ENCODE data around the gene GRB2. TPM values are rescaled to one million over a fixed set of nuclear protein-coding genes. Genes with fewer than 3 reads are reported as not detected.
"Not testable (repeated sequence)": the region's sequence is repeated elsewhere in the genome, so short reads cannot be mapped to it uniquely, and the experiment has no call there.

GRB2 gene
- total RNA-seq, 1 experiment from 2014 or later, result 95.9 TPM

GRCh38 chr17:75356260-75356937, 49.1 kb downstream of the GRB2 start:
- no peak for DNase-seq (ENCODE audit: extremely low read depth, low read depth)

DNA sequence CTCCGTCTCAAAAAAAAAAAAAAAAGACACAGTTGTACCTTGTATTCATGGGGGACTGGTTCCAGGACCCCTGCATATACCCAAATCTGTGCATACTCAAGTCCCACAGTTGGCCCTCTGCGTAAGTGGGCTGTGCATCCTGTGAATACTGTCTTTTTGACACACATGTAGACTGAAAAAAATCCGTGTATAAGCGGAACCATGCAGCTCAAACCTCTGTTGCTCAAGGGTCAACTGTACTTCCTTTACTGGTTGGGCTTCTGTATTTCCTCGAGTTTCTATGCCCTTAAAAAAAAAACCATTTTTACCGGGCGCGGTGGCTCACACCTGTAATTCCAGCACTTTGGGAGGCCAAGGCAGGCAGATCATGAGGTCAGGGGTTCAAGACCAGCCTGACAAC, 52.3 kb downstream of the GRB2 start:
- DNase-seq (ENCODE audit: extremely low read depth, low read depth), result no peak

DNA sequence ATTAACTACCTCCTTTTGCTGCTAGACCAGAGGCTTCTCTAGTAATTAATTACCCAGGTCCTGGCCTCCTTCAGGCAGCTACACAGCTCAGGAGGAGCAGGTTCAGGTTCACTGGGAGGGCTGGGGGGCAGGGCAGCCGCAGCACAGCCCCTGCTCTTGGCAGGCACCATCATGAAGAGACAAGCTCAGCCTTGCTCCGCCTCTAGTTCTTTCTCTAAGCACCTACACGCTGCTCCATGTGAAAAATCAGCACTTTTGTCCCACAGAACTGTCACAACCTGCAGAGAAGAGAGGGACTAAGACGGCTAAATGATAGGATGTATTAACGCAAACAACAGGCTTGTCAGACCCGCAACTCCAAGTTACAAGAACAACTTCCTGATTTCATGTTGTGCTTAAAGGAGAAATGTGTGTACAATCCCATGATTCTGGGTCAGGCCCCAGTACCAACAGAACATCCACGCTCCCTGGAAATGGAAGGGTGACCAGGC, 53.4 kb downstream of the GRB2 start:
- no peak for DNase-seq (ENCODE audit: extremely low read depth, low read depth)

DNA sequence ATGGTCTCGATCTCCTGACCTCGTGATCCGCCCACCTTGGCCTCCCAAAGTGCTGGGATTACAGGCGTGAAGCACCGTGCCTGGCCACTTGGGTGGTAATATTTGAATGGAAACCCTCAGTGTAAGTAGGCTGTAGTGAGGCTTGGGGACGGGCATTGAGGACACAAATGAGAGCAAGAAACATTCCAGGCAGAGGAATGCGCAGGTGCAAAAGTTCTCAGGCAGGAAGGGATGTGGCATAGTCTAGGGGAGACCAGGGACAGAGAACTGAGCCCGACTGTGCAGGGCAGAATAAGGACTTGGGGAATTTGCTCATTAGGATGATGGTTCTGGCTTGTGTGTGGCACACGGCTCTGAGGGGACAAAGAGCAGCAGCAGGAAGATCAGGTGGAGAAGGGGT, 54.8 kb downstream of the GRB2 start:
- DNase-seq (ENCODE audit: extremely low read depth, low read depth), result no peak

DNA sequence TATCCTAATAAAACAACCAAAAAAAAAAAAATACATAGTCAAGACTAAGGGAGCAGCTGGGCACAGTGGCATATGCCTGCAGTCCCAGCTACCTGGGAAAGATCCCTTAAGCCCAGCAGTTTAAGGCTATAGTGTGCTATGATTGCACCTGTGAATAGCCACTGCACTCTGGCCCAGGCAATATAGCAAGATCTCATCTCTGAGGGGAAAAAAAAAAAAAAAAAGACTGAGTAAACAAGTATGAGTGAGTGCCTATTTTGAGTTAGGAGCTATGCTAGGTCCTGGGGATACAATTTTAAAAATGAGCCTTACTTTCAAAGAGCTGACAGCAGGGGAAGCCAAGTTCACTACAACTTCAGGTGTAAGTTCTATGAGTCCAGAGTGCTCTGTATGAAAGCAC, 55.4 kb downstream of the GRB2 start:
- no peak for DNase-seq (ENCODE audit: extremely low read depth, low read depth)

DNA sequence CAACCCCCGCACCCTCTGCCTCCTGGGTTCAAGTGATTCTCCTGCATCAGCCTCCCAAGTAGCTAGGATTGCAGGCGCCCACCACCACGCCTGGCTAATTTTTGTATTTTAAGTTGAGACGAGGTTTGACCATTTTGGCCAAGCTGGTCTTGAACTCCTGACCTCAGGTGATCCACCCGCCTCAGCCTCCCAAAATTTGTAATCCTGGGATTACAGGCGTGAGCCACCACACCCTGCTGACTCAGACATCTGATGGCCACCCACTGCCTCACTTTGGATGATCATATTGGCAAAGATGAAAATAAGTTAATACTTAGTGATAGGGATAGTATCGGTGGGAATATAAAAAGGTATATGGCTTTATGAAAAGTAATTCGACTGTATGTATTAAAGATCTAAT, 55.9 kb downstream of the GRB2 start:
- no peak for DNase-seq (ENCODE audit: extremely low read depth, low read depth)

DNA sequence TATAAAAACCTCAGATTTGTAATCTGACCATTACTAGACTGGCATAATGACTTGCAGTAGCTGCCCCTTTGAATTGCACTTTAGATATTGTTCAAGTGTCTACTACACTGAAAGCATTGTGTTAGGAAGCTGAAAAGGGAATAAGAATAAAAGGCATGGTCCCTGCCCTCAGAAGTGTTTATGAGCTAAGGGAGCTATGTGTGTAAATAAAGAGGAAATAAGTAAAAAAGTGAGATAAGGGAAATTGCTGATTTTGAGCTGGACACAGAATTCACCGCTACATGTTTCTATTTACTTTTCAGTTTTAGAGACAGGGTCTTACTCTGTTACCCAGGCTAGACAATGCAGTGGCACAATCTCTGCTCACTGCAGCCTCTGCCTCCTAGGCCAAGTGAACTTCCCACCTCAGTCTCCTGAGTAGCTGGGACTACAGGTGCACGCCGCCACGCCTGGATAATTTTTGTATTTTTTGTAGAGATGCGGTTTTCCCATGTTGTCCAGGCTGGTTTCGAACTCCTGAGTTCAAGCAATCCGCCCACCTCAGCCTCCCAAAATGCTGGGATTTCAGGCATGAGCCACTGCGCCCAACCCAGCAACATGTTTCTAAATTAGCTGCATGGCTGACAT, 57.0 kb downstream of the GRB2 start:
- no peak for DNase-seq (ENCODE audit: extremely low read depth, low read depth)

DNA sequence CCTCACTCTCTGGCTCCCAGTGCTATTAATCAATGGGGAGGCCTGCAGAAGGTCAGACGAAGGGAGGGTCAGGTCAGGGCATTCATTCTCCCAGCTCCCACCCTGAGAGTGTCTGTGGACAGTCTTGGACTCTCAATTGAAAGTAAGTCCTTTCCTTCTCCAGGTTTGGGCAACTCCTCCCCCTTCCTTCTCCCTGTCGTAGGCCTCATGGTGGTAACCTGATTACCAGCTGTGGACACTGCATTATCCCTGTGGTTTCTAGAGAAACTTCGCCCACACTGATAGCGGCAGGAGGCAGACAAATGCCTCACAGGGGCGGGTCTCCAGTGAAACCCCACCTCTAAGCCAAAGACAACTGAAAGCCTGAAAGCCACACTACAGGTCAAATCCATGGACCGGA, 58.6 kb downstream of the GRB2 start:
- no peak for DNase-seq (ENCODE audit: extremely low read depth, low read depth)

GRCh38 chr17:75346368-75346767, 59.1 kb downstream of the GRB2 start:
- DNase-seq (ENCODE audit: extremely low read depth, low read depth), result not testable (repeated sequence)

- DNase-seq (ENCODE audit: extremely low read depth, low read depth), result no peak
Observed at GRCh38 chr17:75345514-75346167, 59.8 kb downstream of the GRB2 start.

DNA sequence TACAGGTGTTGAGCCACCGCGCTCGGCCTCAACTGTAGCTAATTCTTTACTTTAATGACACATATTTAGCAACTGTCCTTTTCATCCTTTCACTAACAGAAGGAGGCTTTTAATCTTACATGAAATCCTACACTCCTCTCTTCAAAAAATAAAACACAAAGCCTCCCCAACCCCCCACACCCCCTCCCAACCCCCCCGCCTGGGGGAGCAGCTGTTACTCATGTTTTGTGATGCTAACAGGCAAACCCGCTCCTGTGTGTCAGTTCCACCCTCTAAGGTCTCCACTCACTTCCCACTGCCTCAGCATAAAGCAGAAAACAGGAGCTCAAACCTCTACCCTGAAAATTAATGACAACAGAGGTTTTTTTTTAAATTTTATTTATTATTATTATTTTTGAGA, 60.8 kb downstream of the GRB2 start:
- no peak for DNase-seq (ENCODE audit: extremely low read depth, low read depth)

DNA sequence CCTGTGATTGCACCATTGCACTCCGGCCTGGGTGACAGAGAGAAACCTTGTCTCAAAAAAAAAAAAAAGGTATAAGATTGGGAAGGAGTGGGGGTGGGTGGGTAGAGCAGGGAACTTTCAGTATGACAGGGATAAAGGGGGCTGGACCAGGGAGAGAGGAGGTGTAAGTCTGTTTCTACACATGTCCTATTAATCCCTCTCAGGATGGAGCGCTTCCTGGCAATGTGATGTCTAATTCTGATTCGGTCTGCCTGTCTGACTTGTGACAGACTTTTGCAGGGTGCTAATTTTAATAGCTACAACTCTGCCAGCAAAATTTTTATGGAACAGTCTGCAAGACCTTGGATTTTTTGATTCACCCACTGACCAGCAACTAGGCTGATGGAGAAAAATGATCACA, 62.5 kb downstream of the GRB2 start:
- no peak for DNase-seq (ENCODE audit: extremely low read depth, low read depth)

DNA sequence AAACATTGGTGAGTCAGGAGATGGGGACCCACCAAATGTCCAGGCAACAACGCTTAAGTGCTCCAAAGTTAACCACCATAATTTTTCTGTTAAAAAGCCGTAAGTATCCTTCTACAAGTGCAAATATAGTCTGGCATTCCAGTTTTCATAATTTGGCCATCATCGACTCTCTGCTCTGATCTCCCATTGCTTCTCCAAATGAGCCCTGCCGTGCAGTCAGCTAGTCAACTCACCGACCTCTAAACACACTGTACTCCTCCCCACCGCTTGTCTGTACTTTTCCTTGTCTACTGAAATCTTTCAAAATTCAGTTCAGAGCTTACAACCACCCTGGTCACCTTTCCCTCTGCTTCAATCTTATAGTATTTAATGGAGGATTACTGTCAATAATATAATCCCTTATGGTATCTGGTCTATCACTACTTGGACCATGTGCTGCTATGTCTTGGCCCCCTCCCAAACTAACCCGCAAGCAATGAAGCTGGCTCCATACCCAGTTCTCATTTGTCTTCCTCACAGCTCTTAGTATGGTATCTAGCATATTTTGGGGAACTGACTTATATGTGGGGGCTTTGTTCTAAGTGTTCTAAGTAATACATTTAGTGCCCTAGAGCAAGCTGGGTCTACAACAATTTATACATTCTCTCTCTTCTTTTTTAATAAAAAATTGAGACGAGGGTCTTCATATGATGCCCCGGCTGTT, 63.5 kb downstream of the GRB2 start:
- DNase-seq (ENCODE audit: extremely low read depth, low read depth), result no peak

- no peak for DNase-seq (ENCODE audit: extremely low read depth, low read depth)
Observed at GRCh38 chr17:75340631-75341030, 64.8 kb downstream of the GRB2 start.

GRCh38 chr17:75339971-75340370, 65.5 kb downstream of the GRB2 start:
- DNase-seq (ENCODE audit: extremely low read depth, low read depth), result no peak

GRCh38 chr17:75338335-75338734, 67.1 kb downstream of the GRB2 start:
- no peak for DNase-seq (ENCODE audit: extremely low read depth, low read depth)

DNA sequence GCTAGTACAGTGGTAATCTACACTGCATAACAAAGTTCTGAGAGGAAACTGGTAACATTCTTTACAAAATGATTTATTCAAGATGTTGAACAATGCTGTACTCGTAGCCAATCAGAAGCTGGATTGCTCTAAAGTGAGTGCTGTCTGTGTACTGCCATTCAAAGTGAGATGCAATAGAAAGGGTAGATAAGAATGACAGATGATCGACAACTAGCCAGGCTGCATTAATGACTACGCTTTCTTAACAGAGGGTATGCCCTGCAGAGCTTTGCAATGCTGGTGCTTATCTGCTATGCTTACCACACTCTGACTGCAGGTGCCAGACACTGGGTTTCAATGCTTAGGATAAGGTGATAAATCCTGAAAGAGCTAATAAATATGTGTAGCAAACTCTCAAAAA, 70.2 kb downstream of the GRB2 start:
- no peak for DNase-seq (ENCODE audit: extremely low read depth, low read depth)

GRCh38 chr17:75334723-75335122, 70.8 kb downstream of the GRB2 start:
- no peak for DNase-seq (ENCODE audit: extremely low read depth, low read depth)

DNA sequence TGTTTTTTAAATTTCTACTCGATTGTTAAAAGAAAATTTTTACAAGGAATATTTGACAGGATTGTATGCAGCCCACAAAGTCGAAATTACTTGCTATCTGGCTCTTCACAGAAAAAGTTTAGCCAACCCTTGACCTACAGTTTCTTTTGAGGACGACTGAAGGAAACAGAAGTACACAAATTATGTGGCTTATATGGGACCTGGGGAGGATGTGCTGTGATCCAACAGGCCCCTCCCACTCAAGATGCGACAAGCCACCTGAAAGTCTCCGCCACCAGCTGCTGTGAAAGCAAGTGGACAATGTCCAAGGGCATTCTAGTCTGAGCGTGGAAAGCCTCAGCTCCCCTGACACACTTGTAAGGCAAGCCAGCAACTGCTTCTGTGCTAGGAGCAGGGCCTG, 73.8 kb downstream of the GRB2 start:
- DNase-seq (ENCODE audit: extremely low read depth, low read depth), result no peak

DNA sequence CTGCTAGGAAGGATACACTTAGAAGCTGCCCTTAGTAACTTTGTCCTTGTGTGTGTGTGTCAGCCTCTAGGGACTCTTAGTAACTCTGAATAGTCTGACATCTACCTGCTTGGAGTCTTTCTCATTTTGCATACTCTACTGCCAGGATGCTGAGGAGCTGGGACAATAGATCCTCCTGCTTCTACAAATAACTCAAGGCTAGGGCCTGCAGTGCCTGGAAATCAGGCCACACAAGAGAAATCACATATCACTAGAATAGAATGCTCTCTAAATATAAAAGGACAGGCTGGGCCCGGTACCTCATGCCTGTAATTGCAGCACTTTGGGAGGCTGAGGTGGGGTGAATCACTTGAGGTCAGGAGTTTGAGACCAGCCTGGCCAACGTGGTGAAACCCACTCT, 77.7 kb downstream of the GRB2 start:
- no peak for DNase-seq (ENCODE audit: extremely low read depth, low read depth)

GRCh38 chr17:75326226-75326848, 79.1 kb downstream of the GRB2 start:
- DNase-seq (ENCODE audit: extremely low read depth, low read depth), result no peak

Data from NCI-H460 (cell line).